Activated CD4-positive, alpha-beta memory T cell treated with anti-CD3 and anti-CD28 coated beads, Interleukin-2, amount 10 ng/mL, durations not matched to agents 7 days and 5 days (primary cell): ENCODE data around the gene DLX1. TPM values are rescaled to one million over a fixed set of nuclear protein-coding genes. Genes with fewer than 3 reads are reported as not detected.

Experiments
- CTCF ChIA-PET: fragments of 350-600 bp; sonication (Branson Sonifier 250); formaldehyde crosslinking; loops from one replicate; lab custom pipeline; 2021; ENCODE audit warnings: antibody characterized with exemption, inconsistent platforms; lab: Charles Lee
- POLR2A ChIA-PET: fragments of 350-600 bp; sonication (Branson Sonifier 250); formaldehyde crosslinking; loops from one replicate; lab custom pipeline; 2021; ENCODE audit warnings: antibody characterized with exemption; lab: Charles Lee
- DNase-seq: peaks from one replicate; pipeline ENCODE4 v3.0.0-alpha.2; 2020
- H3K27ac Mint-ChIP-seq: one replicate; pipeline ENCODE4 v1.8.0; 2021; ENCODE audit warnings: mild to moderate bottlenecking, mixed read lengths
- H3K27me3 Mint-ChIP-seq: one replicate; pipeline ENCODE4 v1.8.0; 2021; ENCODE audit warnings: mixed read lengths
- H3K36me3 Mint-ChIP-seq: one replicate; pipeline ENCODE4 v1.8.0; 2021; ENCODE audit warnings: low read depth, mixed read lengths
- H3K4me1 Mint-ChIP-seq: one replicate; pipeline ENCODE4 v1.8.0; 2021; ENCODE audit warnings: mixed read lengths
- H3K4me3 Mint-ChIP-seq: one replicate; pipeline ENCODE4 v1.8.0; 2021; ENCODE audit warnings: mild to moderate bottlenecking, mixed read lengths
- H3K9me3 Mint-ChIP-seq: one replicate; pipeline ENCODE4 v1.8.0; 2021; ENCODE audit warnings: mixed read lengths
- total RNA-seq, 2 experiments: library from RNA; stranded (reverse); gene quantifications; one replicate each; pipeline ENCODE4 v1.2.3, GENCODE V29; 2021

Gene DLX1
- total RNA-seq, 2 experiments from 2014 or later: 0.18 TPM; not detected in 1

DNA sequence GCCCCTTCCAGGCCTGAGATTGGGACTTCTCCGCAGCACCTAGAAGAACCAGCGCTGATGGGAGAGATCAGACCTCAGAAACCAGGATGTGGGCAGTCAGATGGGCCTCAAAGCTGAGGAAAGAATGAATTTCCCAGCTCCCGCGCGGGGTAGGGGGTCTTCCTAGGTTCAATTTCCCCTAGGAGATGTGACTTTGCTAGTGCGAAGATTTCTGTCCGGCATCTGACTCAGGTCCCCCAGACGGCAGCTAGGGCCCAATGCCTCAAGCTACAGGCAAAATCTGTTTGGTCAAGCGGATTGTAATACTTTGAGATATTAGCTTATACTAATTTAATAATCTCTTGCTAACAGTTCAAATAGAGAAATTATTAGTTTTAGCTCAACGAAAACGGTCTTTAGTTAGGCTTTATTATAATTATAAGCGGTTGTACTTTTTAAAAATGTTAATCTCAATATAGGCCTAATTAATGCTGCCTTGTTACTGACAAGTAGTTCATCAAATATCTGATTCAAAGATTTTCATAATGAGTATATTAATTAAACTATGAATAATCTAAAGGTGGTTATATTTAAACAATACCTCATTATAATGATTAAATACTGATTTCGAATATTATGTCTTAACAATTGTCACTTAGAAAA, 5.8 kb downstream of the DLX1 start:
- no peak for DNase-seq
- H3K27me3 Mint-ChIP-seq: peaks cover 92% of the 10 kb centered on the region
- no peaks in the 10 kb centered on the region for H3K9me3 Mint-ChIP-seq
- CTCF ChIA-PET: interaction anchor here (1.9 to 3.0 kb wide), 2 partner anchors 12 to 15 kb away, joined by 5 to 15 read pairs; partner anchors contain the start of gene DLX2
- POLR2A ChIA-PET: interaction anchor here (1.2 to 2.1 kb wide), 2 partner anchors 8 to 12 kb away, joined by 3 to 12 read pairs; partner anchors contain the start of gene DLX2
- peaks cover 14% of the 10 kb centered on the region for H3K36me3 Mint-ChIP-seq
- no peak overlapping the region for H3K4me3 Mint-ChIP-seq
- no peak overlapping the region for H3K27ac Mint-ChIP-seq
- H3K4me1 Mint-ChIP-seq: peaks cover 49% of the 10 kb centered on the region

DNA sequence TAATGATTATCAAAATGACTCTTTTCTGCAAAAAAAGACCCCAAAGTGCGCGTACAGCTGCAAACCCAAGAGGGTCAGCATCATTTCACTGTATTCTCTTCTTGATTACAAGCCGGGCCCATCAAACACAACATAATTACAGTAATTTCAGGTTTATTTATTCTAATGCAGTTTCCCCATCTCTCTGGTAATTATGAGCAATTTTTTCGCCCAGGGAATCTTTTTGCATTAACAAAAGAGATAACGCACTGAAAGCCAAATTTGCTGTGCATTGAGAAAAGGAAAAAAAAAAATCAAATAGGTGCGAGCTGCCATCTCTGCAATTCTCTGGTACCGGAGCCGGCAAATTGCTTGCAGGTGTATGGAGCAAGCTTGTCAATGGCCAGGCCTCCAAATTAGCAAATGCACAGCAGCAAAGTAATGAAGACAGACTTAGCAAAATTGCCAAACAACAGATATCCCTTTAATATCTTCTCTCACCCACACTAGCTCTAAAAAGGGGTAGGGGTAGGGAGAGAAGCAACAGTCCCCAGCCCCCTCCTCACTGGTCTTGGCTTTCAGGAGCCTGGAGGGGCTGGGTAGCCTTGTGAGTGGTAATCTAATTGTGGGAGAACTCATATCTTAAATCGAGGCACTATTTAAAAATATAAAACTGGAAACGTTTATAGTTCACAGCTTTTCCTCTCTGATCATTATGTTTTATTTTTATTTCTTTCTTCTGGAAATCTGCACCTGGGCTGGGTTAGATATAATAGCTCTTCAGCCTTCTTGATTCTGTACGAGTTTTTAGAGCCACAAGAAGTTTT, 6.7 kb downstream of the DLX1 start:
- peaks cover 46% of the 10 kb centered on the region for H3K4me1 Mint-ChIP-seq
- H3K4me3 Mint-ChIP-seq: no peak overlapping the region
- POLR2A ChIA-PET: interaction anchor here (1.2 to 2.1 kb wide), 2 partner anchors 9 to 11 kb away, joined by 3 to 12 read pairs; partner anchors contain the start of gene DLX2
- H3K9me3 Mint-ChIP-seq: no peaks in the 10 kb centered on the region
- H3K36me3 Mint-ChIP-seq: peaks cover 11% of the 10 kb centered on the region
- peaks cover 89% of the 10 kb centered on the region for H3K27me3 Mint-ChIP-seq
- no peak for DNase-seq
- CTCF ChIA-PET: interaction anchor here (1.9 to 3.0 kb wide), 2 partner anchors 12 to 14 kb away, joined by 5 to 15 read pairs; partner anchors contain the start of gene DLX2
- no peak overlapping the region for H3K27ac Mint-ChIP-seq

DNA sequence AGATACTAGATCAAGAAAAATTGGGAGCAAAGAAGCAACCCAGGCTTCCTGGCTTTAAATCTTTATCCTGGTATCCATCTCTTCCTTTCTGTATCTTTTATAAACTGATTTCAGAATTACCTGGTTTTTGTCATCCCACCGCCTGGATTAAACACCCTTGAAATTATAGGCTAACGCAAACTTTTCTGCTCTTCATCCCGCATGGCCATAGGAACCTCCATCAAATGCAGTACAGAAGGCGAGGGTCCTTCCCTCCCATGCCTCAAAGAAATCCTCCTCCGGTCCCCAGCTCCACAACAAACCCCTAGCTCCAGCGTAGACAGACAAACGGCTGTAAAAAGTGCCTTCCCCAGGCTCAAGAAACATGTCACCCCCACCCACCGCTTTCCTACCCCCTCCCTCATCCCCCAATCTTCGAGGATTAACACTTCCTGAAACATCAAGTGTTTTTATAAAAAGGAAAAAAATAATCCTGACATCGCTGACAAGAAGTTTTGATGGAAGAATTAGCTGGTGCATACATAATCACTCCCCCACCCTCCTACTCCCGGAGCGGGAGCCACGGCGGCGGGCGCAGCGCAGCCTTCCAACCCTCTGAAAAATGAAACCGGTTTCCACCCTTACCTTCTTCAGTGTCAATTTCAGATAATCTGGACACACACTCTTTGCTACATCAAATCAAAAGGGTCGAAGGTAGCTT, 7.6 kb downstream of the DLX1 start:
- DNase-seq: peak; percentile 13
- Mint-ChIP-seq H3K9me3 (no peaks in the 10 kb centered on the region), H3K27me3 (peaks cover 89% of the 10 kb centered on the region), H3K27ac (no peak overlapping the region), H3K4me3 (no peak overlapping the region), H3K36me3 (peaks cover 9% of the 10 kb centered on the region), H3K4me1 (peaks cover 44% of the 10 kb centered on the region)
- POLR2A ChIA-PET: interaction anchor here (2.1 kb wide), 1 partner anchor 10 kb away, joined by 12 read pairs; the partner anchor contains the start of gene DLX2
- CTCF ChIA-PET: interaction anchor here (1.2 to 3.0 kb wide), 3 partner anchors 11 to 152 kb away, joined by 4 to 15 read pairs (median 5); partner anchors contain the start of gene DLX2

DNA sequence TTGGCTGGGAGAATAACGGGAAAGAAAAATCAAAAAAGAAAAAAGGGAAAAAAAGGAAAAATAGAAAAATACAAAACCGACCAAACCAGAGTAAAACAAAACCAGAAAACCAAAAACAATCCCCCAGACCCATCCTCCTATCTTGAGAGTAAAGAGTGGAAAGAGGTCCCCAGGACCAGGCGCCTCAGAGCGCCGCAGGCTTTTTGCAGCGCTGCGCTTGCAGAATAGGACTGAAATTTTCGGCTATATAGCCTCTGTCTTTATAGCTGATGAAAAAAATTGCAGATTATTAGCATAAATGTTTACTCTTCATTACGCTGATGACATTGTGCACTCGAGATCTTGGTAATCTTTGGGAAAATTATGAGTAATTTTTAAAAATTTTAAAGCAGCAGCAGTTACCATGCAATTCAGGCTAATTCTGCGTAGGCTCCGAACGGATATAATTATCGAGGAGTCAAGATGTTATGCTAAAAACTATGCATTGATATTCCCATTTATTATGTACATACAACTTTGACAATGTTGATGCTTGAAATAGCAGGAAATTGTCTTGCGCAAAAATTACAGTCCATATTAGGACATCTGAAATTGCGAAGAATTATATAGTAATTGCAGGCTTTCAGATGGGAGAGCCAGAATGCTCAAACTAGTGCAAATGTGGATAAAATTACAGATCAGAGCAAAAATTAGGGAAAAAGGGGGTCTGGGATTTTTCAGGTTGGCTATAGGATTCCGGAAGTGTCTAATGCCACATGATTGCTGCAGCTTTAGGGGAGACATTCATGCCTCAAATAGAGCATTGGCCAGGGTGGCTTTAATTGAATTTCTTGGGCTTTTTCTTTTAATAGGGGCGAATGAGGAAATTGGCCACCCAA, 8.3 kb downstream of the DLX1 start:
- Mint-ChIP-seq H3K4me1 (peaks cover 40% of the 10 kb centered on the region), H3K36me3 (peaks cover 7% of the 10 kb centered on the region), H3K27me3 (peaks cover 88% of the 10 kb centered on the region), H3K27ac (no peak overlapping the region), H3K9me3 (no peaks in the 10 kb centered on the region), H3K4me3 (peak overlapping the region; percentile 6)
- ChIA-PET POLR2A (interaction anchor here (1.1 kb wide), 1 partner anchor 8 kb away, joined by 4 read pairs; the partner anchor contains the start of gene DLX1), CTCF (interaction anchor here (0.9 to 3.0 kb wide), 3 partner anchors 10 to 368 kb away, joined by 3 to 15 read pairs (median 4); partner anchors contain the start of gene DLX2)
- DNase-seq: peak; percentile 12

DNA sequence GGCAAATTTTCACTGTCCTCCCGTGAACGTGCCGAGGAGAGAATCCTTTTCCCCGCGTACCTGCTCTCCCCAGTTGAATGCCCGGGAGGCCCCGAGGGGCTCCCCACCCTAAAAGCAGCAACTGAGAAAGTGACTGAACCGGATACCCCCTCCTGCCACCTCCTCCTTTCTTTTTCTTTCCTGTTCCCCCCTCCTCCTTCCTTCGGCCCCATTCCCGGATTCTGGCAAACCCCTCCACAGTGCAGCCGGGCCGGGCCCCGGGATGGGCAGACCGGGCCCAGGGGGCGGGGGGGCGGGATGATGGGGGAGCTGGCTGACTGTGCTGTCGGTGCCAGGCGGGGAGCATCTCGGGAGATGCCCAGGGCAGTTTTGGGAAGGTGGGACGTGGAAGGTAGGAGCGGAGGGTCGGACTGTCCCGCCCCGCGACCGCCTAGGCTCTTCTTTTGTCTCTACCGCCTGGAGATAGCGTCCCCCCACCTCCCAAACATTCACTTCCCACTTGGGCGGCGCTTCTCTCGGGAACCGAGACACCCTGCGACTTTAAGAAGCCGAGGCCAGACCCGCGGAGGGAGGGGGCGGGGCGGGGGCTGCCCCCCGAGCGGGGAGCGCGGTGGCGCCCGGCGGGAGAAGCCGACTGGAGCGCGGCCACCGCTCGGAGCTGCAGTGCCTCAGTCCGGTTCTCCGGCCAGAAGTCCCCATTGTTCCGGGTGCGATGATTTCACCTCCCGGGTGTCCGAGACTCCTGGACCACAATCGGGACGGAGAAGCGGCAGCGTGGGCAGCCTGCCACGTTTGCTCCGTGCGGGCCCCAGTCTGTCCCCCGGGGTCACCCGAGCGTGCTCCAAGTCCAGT, 9.2 kb downstream of the DLX1 start:
- Mint-ChIP-seq H3K4me3 (peak overlapping the region; percentile 74), H3K27me3 (peaks cover 85% of the 10 kb centered on the region), H3K9me3 (no peaks in the 10 kb centered on the region), H3K27ac (no peak overlapping the region), H3K4me1 (peaks cover 42% of the 10 kb centered on the region), H3K36me3 (peaks cover 8% of the 10 kb centered on the region)
- ChIA-PET CTCF (interaction anchor here (0.9 to 1.7 kb wide), 2 partner anchors 10 to 367 kb away, joined by 3 read pairs; no protein-coding TSS in a partner anchor), POLR2A (interaction anchor here (1.1 to 1.8 kb wide), 2 partner anchors 9 to 13 kb away, joined by 4 to 6 read pairs; partner anchors contain the start of gene DLX1)
- DNase-seq: peak; percentile 14

DNA sequence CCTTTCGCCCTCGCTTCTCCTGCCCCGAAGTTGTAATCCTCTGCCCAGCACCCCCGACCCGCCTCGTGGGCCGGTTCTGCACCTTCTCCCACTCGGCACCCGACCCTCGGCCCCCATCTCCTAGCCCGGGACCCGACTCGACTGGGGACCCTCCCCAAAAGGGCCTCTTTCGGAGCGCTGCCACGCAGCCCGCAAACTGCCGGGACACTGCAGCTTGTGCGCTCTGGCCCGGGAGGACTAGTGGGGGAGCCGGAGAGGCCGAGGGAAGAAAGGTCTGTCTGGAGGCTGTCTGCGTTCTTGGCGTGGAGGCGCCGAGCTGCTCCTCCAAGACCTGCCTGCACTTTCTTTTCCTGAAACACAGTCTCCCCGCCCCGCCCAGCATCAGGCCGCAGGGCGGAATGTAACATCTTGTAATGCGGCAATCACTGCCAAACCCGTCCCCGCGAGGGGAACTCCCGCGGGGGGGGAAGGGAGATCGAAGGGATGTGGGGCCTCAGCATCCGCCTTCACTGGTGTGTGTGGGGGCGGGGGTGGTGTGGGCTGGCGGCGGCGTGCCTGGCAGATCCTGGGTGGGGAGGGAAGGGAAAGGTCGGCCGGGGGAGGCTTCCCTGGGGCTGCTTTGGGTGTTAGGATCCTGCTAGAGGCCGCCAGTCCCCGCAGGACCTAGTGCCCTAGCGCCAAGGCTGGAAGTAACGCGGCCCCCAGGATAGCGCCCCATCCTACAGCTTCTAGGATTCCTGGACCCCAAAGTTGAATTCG, 10.0 kb downstream of the DLX1 start:
- Mint-ChIP-seq H3K9me3 (no peaks in the 10 kb centered on the region), H3K36me3 (peaks cover 8% of the 10 kb centered on the region), H3K4me3 (peak overlapping the region; percentile 74), H3K4me1 (peaks cover 42% of the 10 kb centered on the region), H3K27me3 (peaks cover 81% of the 10 kb centered on the region), H3K27ac (peak overlapping the region; percentile 2)
- CTCF ChIA-PET: interaction anchor here (1.0 to 1.7 kb wide), 2 partner anchors 9 to 366 kb away, joined by 3 to 4 read pairs; no protein-coding TSS in a partner anchor
- DNase-seq: peak; percentile 73
- POLR2A ChIA-PET: interaction anchor here (0.9 to 1.8 kb wide), 2 partner anchors 14 to 406 kb away, joined by 3 to 6 read pairs; no protein-coding TSS in a partner anchor

DNA sequence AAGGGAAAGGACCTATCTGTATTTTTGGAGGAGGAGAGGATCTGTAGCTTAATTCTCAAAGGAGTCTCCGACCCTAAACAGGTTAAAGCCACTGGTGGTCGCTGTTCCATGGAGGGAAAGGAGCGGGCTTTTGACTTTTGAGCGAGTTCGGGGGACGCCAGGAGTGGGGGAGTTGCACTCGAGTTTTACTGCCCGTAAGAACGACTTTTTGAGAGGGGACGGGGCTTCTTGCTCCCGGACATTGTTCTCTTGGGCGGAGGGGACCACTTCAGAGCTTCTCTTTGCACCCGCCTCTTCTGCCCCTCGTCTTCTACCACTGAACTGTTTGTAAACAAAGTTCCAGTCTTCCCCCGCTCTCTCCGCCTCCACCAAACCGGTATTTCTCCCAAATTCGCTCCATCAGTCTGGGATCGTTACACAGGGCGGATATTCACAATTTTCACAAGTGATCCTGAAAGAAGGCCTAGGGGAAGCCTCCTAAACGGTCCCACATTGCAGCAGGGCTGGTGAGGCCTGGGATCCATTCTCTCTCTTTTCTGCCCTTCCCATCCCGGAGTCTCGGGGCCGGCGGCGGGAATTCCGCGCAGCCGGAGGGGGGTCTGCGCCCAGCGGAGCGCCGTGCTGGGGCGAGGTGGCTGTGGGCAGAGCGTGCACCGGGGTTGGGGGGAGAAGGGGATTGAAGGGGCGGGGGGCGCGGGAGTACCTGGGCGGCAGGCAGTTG, 10.8 kb downstream of the DLX1 start:
- peaks cover 8% of the 10 kb centered on the region for H3K36me3 Mint-ChIP-seq
- DNase-seq: no peak
- peaks cover 80% of the 10 kb centered on the region for H3K27me3 Mint-ChIP-seq
- ChIA-PET POLR2A (interaction anchor here (0.9 to 1.8 kb wide), 2 partner anchors 15 to 407 kb away, joined by 3 to 6 read pairs; no protein-coding TSS in a partner anchor), CTCF (interaction anchor here (1.0 to 1.8 kb wide), 3 partner anchors 8 to 366 kb away, joined by 3 to 5 read pairs (median 4); no protein-coding TSS in a partner anchor)
- peak overlapping the region; percentile 74 for H3K4me3 Mint-ChIP-seq
- H3K9me3 Mint-ChIP-seq: no peaks in the 10 kb centered on the region
- H3K27ac Mint-ChIP-seq: no peak overlapping the region
- H3K4me1 Mint-ChIP-seq: peaks cover 46% of the 10 kb centered on the region

DNA sequence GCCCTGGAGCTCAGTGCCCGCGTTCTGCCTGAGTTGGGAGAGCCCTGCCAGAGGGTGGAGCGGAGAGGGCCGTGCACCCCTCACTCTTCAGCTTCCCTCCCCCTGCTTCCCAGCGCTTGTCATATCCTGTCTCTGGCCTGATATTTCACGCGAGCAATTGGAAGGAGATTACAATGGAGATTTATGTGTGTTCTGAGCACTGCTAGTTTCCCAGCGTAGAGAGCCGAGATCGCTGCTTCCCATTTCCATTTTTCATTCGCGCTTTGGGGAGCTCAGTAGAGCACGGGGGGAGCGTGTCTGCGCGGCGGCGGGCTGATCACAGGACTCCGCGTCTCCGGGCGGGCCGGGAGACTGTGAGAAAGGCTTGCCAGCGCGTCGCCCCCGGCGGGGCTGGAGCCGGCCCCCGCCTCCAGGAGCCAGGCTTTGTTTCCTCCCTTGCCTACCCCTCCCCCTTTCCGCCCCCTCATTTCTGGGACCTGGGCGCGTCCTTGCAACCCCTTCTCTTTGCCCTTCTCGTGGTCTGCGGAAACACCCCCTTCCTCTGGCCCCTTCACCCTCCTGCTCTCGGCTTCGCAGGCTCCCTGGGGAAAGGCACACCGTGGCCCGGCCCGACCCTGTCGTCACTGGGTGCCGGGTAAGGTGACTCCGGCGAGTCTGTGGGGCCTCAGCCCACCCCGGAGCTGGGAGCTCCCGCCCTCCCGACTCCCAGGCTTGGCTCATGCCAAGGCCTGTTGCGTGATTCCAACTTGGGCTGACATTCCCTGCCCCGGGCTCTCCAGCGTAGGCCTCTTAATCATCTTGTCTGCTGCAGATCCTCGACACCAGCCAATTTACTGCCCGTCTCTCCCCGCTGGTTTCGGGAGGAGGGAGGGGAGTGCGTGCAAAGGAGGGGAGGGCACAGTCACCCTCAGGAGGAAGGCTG, 11.6 kb downstream of the DLX1 start:
- Mint-ChIP-seq H3K4me1 (peaks cover 53% of the 10 kb centered on the region), H3K4me3 (peak overlapping the region; percentile 17), H3K9me3 (no peaks in the 10 kb centered on the region), H3K27ac (peak overlapping the region; percentile 1), H3K27me3 (peaks cover 82% of the 10 kb centered on the region), H3K36me3 (peaks cover 11% of the 10 kb centered on the region)
- ChIA-PET POLR2A (interaction anchor here (1.8 kb wide), 1 partner anchor 16 kb away, joined by 6 read pairs; no protein-coding TSS in a partner anchor), CTCF (interaction anchor here (0.6 to 1.8 kb wide), 3 partner anchors 8 to 10 kb away, joined by 3 to 5 read pairs (median 3); no protein-coding TSS in a partner anchor)
- no peak for DNase-seq

DNA sequence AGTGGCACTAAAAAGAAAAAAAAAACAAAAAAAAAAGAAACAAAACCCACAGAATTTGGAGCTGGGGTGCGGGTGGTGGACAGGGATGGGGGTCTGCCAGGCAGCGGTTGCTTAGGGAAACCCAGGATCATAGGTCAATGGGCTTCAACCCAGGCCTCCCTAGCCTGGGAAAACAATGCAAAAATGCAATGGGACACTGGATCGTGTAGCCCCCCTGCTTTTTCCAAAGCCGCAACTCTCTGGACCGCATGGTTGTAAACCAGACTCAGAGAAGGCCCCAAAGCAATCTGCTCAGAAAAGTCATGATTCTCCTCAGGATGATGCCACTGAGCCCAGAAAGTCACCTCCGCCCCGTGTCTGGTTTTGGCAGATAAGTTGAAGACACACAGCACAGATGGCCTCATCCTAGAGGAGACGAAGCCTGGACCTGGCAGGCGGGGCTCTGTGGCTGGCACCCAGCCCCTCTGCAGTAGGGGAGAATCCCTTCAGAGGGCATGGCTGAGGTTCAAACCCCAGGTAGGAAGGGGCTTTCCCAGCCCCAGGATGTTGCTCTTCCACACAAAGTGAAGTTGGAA, 12.3 kb downstream of the DLX1 start:
- ChIA-PET POLR2A (no interaction called here), CTCF (interaction anchor here (1.8 kb wide), 1 partner anchor 9 kb away, joined by 5 read pairs; no protein-coding TSS in a partner anchor)
- Mint-ChIP-seq H3K4me1 (peaks cover 59% of the 10 kb centered on the region), H3K27me3 (peaks cover 81% of the 10 kb centered on the region), H3K36me3 (peaks cover 11% of the 10 kb centered on the region), H3K27ac (no peak overlapping the region), H3K4me3 (no peak overlapping the region), H3K9me3 (no peaks in the 10 kb centered on the region)
- DNase-seq: no peak
